Muscle layer of duodenum (tissue), 2 donors: ENCODE measurements around the gene SMOC1.
"Not testable (repeated sequence)": the region's sequence is repeated elsewhere in the genome, so short reads cannot be mapped to it uniquely, and the experiment has no call there.

Experiments used
- H3K27ac ChIP-seq: one replicate; pipeline ENCODE4 v1.7.0; 2013; ENCODE audit warnings: mild to moderate bottlenecking, low read length
- H3K27me3 ChIP-seq: one replicate; pipeline ENCODE4 v1.7.0; 2013; ENCODE audit warnings: low read depth, mild to moderate bottlenecking, control low read depth, low read length
- H3K36me3 ChIP-seq, 2 donors: one replicate each; pipeline ENCODE4 v1.7.0; 2013; ENCODE audit warnings: low read length in 2 of 2, control low read depth in 1 of 2, mild to moderate bottlenecking in 1 of 2; ENCODE audit not compliant: insufficient read depth in 2 of 2, control insufficient read depth in 1 of 2
- H3K4me1 ChIP-seq, 2 donors: one replicate each; pipeline ENCODE4 v1.7.0; 2013; ENCODE audit warnings: low read length in 2 of 2, mild to moderate bottlenecking in 2 of 2, control low read depth in 1 of 2, moderate library complexity in 1 of 2; ENCODE audit not compliant: insufficient read depth in 2 of 2, control insufficient read depth in 1 of 2
- H3K4me3 ChIP-seq, 2 donors: one replicate each; pipeline ENCODE4 v1.7.0; 2013; ENCODE audit warnings: low read length in 2 of 2, low read depth in 1 of 2, mild to moderate bottlenecking in 1 of 2
- H3K9me3 ChIP-seq, 2 donors: one replicate each; pipeline ENCODE4 v1.7.0; 2013; ENCODE audit warnings: low read length in 2 of 2, control low read depth in 1 of 2, mild to moderate bottlenecking in 1 of 2; ENCODE audit not compliant: control insufficient read depth in 1 of 2
- donor health status: healthy.

Gene SMOC1

GRCh38 chr14:69903046-69903445 is 23.8 kb downstream of the SMOC1 start:
- H3K4me3 ChIP-seq, H3K9me3 ChIP-seq, H3K27me3 ChIP-seq, H3K27ac ChIP-seq, H3K36me3 ChIP-seq, H3K4me1 ChIP-seq: not testable (repeated sequence)

GRCh38 chr14:69904246-69904645 is 25.0 kb downstream of the SMOC1 start:
- Histone ChIP-seq H3K4me3 (no peak overlapping the region), H3K4me1 (no peaks in the 10 kb centered on the region), H3K9me3 (peaks cover 0 to under 1% of the 10 kb centered on the region in 2 donors), H3K27me3 (no peaks in the 10 kb centered on the region), H3K27ac (no peak overlapping the region), H3K36me3 (no peaks in the 10 kb centered on the region)

GRCh38 chr14:69906201-69906600 is 27.0 kb downstream of the SMOC1 start:
- Histone ChIP-seq H3K27ac (no peak overlapping the region), H3K36me3 (no peaks in the 10 kb centered on the region), H3K9me3 (no peaks in the 10 kb centered on the region), H3K4me1 (no peaks in the 10 kb centered on the region), H3K4me3 (no peak overlapping the region), H3K27me3 (no peaks in the 10 kb centered on the region)

GRCh38 chr14:69909826-69910550 is 30.8 kb downstream of the SMOC1 start:
- Histone ChIP-seq H3K36me3 (no peaks in the 10 kb centered on the region), H3K9me3 (no peaks in the 10 kb centered on the region), H3K27ac (no peak overlapping the region), H3K27me3 (no peaks in the 10 kb centered on the region), H3K4me1 (no peaks in the 10 kb centered on the region), H3K4me3 (no peak overlapping the region)

- no peak overlapping the region for H3K27ac ChIP-seq
Observed at GRCh38 chr14:69910871-69911270, 31.7 kb downstream of the SMOC1 start.

GRCh38 chr14:69913686-69914085 is 34.5 kb downstream of the SMOC1 start:
- no peaks in the 10 kb centered on the region for H3K4me1 ChIP-seq
- H3K4me3 ChIP-seq = no peak overlapping the region
- H3K27ac ChIP-seq = no peak overlapping the region
- H3K27me3 ChIP-seq = no peaks in the 10 kb centered on the region
- no peaks in the 10 kb centered on the region for H3K36me3 ChIP-seq
- no peaks in the 10 kb centered on the region for H3K9me3 ChIP-seq

More at GRCh38 chr14:69910871-69911270, 31.7 kb downstream of the SMOC1 start:
- H3K4me1 ChIP-seq = no peaks in the 10 kb centered on the region
- no peaks in the 10 kb centered on the region for H3K9me3 ChIP-seq
- no peaks in the 10 kb centered on the region for H3K36me3 ChIP-seq
- H3K27me3 ChIP-seq = no peaks in the 10 kb centered on the region
- no peak overlapping the region for H3K4me3 ChIP-seq

GRCh38 chr14:69916396-69916795 is 37.2 kb downstream of the SMOC1 start:
- no peaks in the 10 kb centered on the region for H3K27me3 ChIP-seq
- no peaks in the 10 kb centered on the region for H3K9me3 ChIP-seq
- no peak overlapping the region for H3K4me3 ChIP-seq
- no peak overlapping the region for H3K27ac ChIP-seq
- no peaks in the 10 kb centered on the region for H3K36me3 ChIP-seq
- H3K4me1 ChIP-seq = no peaks in the 10 kb centered on the region

- Histone ChIP-seq H3K4me3 (no peak overlapping the region), H3K27ac (no peak overlapping the region), H3K36me3 (no peaks in the 10 kb centered on the region), H3K4me1 (no peaks in the 10 kb centered on the region), H3K27me3 (no peaks in the 10 kb centered on the region), H3K9me3 (no peaks in the 10 kb centered on the region)
Observed at GRCh38 chr14:69917287-69917686, 38.1 kb downstream of the SMOC1 start.

GRCh38 chr14:69919815-69920214 is 40.6 kb downstream of the SMOC1 start:
- H3K9me3 ChIP-seq = no peaks in the 10 kb centered on the region
- no peak overlapping the region for H3K4me3 ChIP-seq
- H3K36me3 ChIP-seq = no peaks in the 10 kb centered on the region
- H3K4me1 ChIP-seq = no peaks in the 10 kb centered on the region
- no peak overlapping the region for H3K27ac ChIP-seq
- H3K27me3 ChIP-seq = no peaks in the 10 kb centered on the region

- Histone ChIP-seq H3K36me3 (no peaks in the 10 kb centered on the region), H3K9me3 (no peaks in the 10 kb centered on the region), H3K4me3 (no peak overlapping the region), H3K4me1 (no peaks in the 10 kb centered on the region), H3K27me3 (no peaks in the 10 kb centered on the region), H3K27ac (no peak overlapping the region)
Observed at GRCh38 chr14:69921052-69921451, 41.8 kb downstream of the SMOC1 start.

GRCh38 chr14:69922198-69922597 is 43.0 kb downstream of the SMOC1 start:
- Histone ChIP-seq H3K4me1 (no peaks in the 10 kb centered on the region), H3K36me3 (no peaks in the 10 kb centered on the region), H3K9me3 (no peaks in the 10 kb centered on the region), H3K27me3 (no peaks in the 10 kb centered on the region), H3K4me3 (no peak overlapping the region), H3K27ac (no peak overlapping the region)

GRCh38 chr14:69924201-69924600 is 45.0 kb downstream of the SMOC1 start:
- Histone ChIP-seq H3K36me3 (no peaks in the 10 kb centered on the region), H3K27ac (no peak overlapping the region), H3K4me1 (no peaks in the 10 kb centered on the region), H3K9me3 (no peaks in the 10 kb centered on the region), H3K4me3 (no peak overlapping the region), H3K27me3 (no peaks in the 10 kb centered on the region)
